Activated CD4-positive, alpha-beta T cell treated with anti-CD3 and anti-CD28 coated beads for 36 hours (primary cell): ENCODE results near the gene ZBP1. TPM values are rescaled to one million over a fixed set of nuclear protein-coding genes. Genes with fewer than 3 reads are reported as not detected.

Experiments
- ATAC-seq: fragments of 200-7000 bp; cut with Tn5 transposase; one replicate; pipeline ENCODE4 v1.10.0; 2021; ENCODE audit warnings: mild to moderate bottlenecking, moderate library complexity
- CTCF ChIA-PET: fragments of 350-600 bp; sonication (Branson Sonifier 250); formaldehyde crosslinking; loops from one replicate; lab custom pipeline; 2021; ENCODE audit warnings: antibody characterized with exemption; lab: Charles Lee
- POLR2A ChIA-PET: fragments of 350-600 bp; sonication (Branson Sonifier 250); formaldehyde crosslinking; loops from one replicate; lab custom pipeline; 2021; ENCODE audit warnings: antibody characterized with exemption, inconsistent platforms; lab: Charles Lee
- DNase-seq: peaks from one replicate; pipeline ENCODE4 v3.0.0-alpha.2; 2020
- H3K27ac Mint-ChIP-seq: one replicate; pipeline ENCODE4 v1.8.0; 2021; ENCODE audit warnings: mixed read lengths
- H3K27me3 Mint-ChIP-seq: one replicate; pipeline ENCODE4 v1.8.0; 2021; ENCODE audit warnings: mixed read lengths
- H3K36me3 Mint-ChIP-seq: one replicate; pipeline ENCODE4 v1.8.0; 2021; ENCODE audit warnings: low read depth, mixed read lengths
- H3K4me1 Mint-ChIP-seq: one replicate; pipeline ENCODE4 v1.8.0; 2021; ENCODE audit warnings: mixed read lengths
- H3K4me3 Mint-ChIP-seq: one replicate; pipeline ENCODE4 v1.8.0; 2021; ENCODE audit warnings: mild to moderate bottlenecking, moderate library complexity, mixed read lengths
- H3K9me3 Mint-ChIP-seq: one replicate; pipeline ENCODE4 v1.8.0; 2021; ENCODE audit warnings: low read depth, mixed read lengths
- intact Hi-C, 2 experiments: fragments of 100-400 bp; cut with DNase I in 1 of 2; cut with micrococcal nuclease in 1 of 2; formaldehyde crosslinking; loops; one replicate each; pipeline versions ENCODE4 v1.14.2 to v1.15.1; 2022 to 2024; cut with DNase I, micrococcal nuclease
- total RNA-seq, 2 experiments: library from RNA; stranded (reverse); gene quantifications; one replicate each; pipeline ENCODE4 v1.2.3, GENCODE V29; 2021

The ZBP1 gene
- total RNA-seq, 2 experiments from 2014 or later = 0.30 to 1.4 TPM

GRCh38 chr20:57559289-57559634 lies 61.0 kb downstream of the ZBP1 start:
- no peak overlapping the region for H3K4me3 Mint-ChIP-seq
- peaks cover 25% of the 10 kb centered on the region for H3K27me3 Mint-ChIP-seq
- ATAC-seq = no peak
- no peaks in the 10 kb centered on the region for H3K9me3 Mint-ChIP-seq
- no peak for DNase-seq
- H3K36me3 Mint-ChIP-seq = no peaks in the 10 kb centered on the region
- no peak overlapping the region for H3K27ac Mint-ChIP-seq
- CTCF ChIA-PET = interaction anchor here (1.0 kb wide), 1 partner anchor 749 kb away, joined by 4 read pairs; no protein-coding TSS in a partner anchor
- no peaks in the 10 kb centered on the region for H3K4me1 Mint-ChIP-seq
- POLR2A ChIA-PET = no interaction called here
- intact Hi-C loops = no loop called here

DNA sequence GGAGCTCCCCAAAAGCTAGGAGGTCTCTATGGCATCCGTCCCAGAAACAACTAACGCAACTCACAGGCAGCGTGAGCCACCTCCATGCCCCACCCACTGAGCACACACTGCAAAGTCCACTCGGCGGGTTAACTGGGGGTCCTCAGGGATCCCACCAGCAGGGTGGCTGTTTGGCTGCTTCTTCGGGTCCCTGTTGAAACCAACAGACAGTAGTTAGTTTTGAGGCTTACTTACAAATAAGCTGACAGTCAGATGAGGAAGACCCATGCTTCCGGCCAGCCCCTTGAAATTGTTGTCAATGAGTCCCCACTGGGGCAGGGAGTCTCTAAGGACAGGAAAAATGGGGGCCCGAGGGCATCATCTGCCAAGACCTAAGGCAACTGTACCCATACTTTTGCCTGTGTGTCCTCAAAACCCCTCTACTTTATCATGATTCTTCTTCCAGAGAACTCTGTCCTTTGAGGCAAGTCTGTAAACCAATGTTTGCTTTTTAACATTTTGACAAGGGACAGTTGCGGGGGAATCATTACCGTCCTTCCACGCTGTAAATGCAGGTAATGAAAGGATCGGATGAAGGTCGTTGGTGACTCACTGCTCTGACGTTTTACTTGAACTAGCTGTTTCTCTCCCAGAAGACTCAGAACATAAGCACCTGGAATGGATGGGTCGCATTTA lies 61.5 kb downstream of the ZBP1 start:
- Mint-ChIP-seq H3K36me3 (no peaks in the 10 kb centered on the region), H3K27ac (no peak overlapping the region), H3K9me3 (no peaks in the 10 kb centered on the region), H3K27me3 (peaks cover 25% of the 10 kb centered on the region), H3K4me3 (no peak overlapping the region), H3K4me1 (no peaks in the 10 kb centered on the region)
- DNase-seq (no peak), ATAC-seq (no peak)
- intact Hi-C loops = no loop called here
- ChIA-PET POLR2A (no interaction called here), CTCF (interaction anchor here (1.0 kb wide), 1 partner anchor 36 kb away, joined by 4 read pairs; no protein-coding TSS in a partner anchor)

GRCh38 chr20:57557926-57558613 lies 62.2 kb downstream of the ZBP1 start:
- ATAC-seq = no peak
- POLR2A ChIA-PET = no interaction called here
- Mint-ChIP-seq H3K4me1 (no peaks in the 10 kb centered on the region), H3K27ac (no peak overlapping the region), H3K36me3 (no peaks in the 10 kb centered on the region), H3K4me3 (no peak overlapping the region), H3K9me3 (no peaks in the 10 kb centered on the region), H3K27me3 (peaks cover 25% of the 10 kb centered on the region)
- intact Hi-C loops = no loop called here
- CTCF ChIA-PET = interaction anchor here (1.0 kb wide), 1 partner anchor 37 kb away, joined by 4 read pairs; no protein-coding TSS in a partner anchor
- no peak for DNase-seq

- POLR2A ChIA-PET = no interaction called here
- H3K36me3 Mint-ChIP-seq = no peaks in the 10 kb centered on the region
- H3K9me3 Mint-ChIP-seq = no peaks in the 10 kb centered on the region
- ATAC-seq (no peak), DNase-seq (no peak)
- intact Hi-C loops = no loop called here
- peaks cover 24% of the 10 kb centered on the region for H3K27me3 Mint-ChIP-seq
- H3K4me1 Mint-ChIP-seq = no peaks in the 10 kb centered on the region
- CTCF ChIA-PET = no interaction called here
- no peak overlapping the region for H3K4me3 Mint-ChIP-seq
- H3K27ac Mint-ChIP-seq = no peak overlapping the region
These were observed 63.3 kb downstream of the ZBP1 start for GRCh38 chr20:57556980-57557274.

GRCh38 chr20:57555457-57556184 lies 64.6 kb downstream of the ZBP1 start:
- H3K4me1 Mint-ChIP-seq = no peaks in the 10 kb centered on the region
- no peak for DNase-seq
- no peak for ATAC-seq
- H3K27me3 Mint-ChIP-seq = peaks cover 22% of the 10 kb centered on the region
- H3K4me3 Mint-ChIP-seq = no peak overlapping the region
- ChIA-PET POLR2A (no interaction called here), CTCF (no interaction called here)
- intact Hi-C loops = no loop called here
- H3K27ac Mint-ChIP-seq = no peak overlapping the region
- no peaks in the 10 kb centered on the region for H3K36me3 Mint-ChIP-seq
- no peaks in the 10 kb centered on the region for H3K9me3 Mint-ChIP-seq

Other genes starting within 250 kb of the ZBP1 start
- 100 to 1,000 TPM in 1 of 2 experiments, 10 to 100 TPM in 1; 96.5 to 101 TPM for gene RBM38, start 229.0 kb downstream of the ZBP1 start, total RNA-seq
- not detected for gene CTCFL, start 95.3 kb downstream of the ZBP1 start, total RNA-seq
- gene PCK1, start 59.3 kb downstream of the ZBP1 start, total RNA-seq = not detected
- gene PMEPA1, start 89.6 kb upstream of the ZBP1 start, total RNA-seq = 1 to 10 TPM; 1.6 to 1.8 TPM